ENCODE measurements around the gene PTOV1. TPM values are rescaled to one million over a fixed set of nuclear protein-coding genes. Genes with fewer than 3 reads are reported as not detected.

The PTOV1 gene
- total and polyA plus RNA-seq, 2 experiments from 2014 or later: 114 to 294 TPM

GRCh38 chr19:49851456-49852259, 699 bp downstream of the PTOV1 start:
- Histone ChIP-seq H3K9me2 (replicated peaks; ENCODE audit: insufficient read depth) (no peaks in the 10 kb centered on the region), H3K36me3 (replicated peaks; ENCODE audit: insufficient read depth, low read depth) (peaks cover 5% of the 10 kb centered on the region), H3K9me3 (ENCODE audit: low read depth) (no peaks in the 10 kb centered on the region), H3K4me3 (peak overlapping the region; percentile 66), H3K79me2 (peaks cover 69% of the 10 kb centered on the region), H2AFZ (peak overlapping the region; percentile 64), H3K27me3 (no peaks in the 10 kb centered on the region), H3K4me2 (peak overlapping the region; percentile 99), H4K20me1 (ENCODE audit: insufficient read depth, poor library complexity, severe bottlenecking) (peaks cover 50% of the 10 kb centered on the region), H3K27ac (peak overlapping the region; percentile 100), H3K4me1 (ENCODE audit: insufficient read depth) (peaks cover 12% of the 10 kb centered on the region)
- peak; percentile 53 for DNase-seq (ENCODE audit: low spot score)
- WGBS (ENCODE audit: low lambda C conversion rate, missing lambda C conversion rate): 3% methylated on average over 40 of the region's 78 CpGs
- no peak for TF ChIP-seq EZH2 (IDR thresholded peaks at IDR 0.05; ENCODE audit: borderline replicate concordance)
- TF ChIP-seq, protein P1, sequence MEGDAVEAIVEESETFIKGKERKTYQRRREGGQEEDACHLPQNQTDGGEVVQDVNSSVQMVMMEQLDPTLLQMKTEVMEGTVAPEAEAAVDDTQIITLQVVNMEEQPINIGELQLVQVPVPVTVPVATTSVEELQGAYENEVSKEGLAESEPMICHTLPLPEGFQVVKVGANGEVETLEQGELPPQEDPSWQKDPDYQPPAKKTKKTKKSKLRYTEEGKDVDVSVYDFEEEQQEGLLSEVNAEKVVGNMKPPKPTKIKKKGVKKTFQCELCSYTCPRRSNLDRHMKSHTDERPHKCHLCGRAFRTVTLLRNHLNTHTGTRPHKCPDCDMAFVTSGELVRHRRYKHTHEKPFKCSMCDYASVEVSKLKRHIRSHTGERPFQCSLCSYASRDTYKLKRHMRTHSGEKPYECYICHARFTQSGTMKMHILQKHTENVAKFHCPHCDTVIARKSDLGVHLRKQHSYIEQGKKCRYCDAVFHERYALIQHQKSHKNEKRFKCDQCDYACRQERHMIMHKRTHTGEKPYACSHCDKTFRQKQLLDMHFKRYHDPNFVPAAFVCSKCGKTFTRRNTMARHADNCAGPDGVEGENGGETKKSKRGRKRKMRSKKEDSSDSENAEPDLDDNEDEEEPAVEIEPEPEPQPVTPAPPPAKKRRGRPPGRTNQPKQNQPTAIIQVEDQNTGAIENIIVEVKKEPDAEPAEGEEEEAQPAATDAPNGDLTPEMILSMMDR (IDR thresholded peaks at IDR 0.05; ENCODE audit: poor library complexity): no peak
- TF ChIP-seq EZH2phosphoT487 (IDR thresholded peaks at IDR 0.05; ENCODE audit: low read depth, severe bottlenecking, unreplicated experiment): no peak

DNA sequence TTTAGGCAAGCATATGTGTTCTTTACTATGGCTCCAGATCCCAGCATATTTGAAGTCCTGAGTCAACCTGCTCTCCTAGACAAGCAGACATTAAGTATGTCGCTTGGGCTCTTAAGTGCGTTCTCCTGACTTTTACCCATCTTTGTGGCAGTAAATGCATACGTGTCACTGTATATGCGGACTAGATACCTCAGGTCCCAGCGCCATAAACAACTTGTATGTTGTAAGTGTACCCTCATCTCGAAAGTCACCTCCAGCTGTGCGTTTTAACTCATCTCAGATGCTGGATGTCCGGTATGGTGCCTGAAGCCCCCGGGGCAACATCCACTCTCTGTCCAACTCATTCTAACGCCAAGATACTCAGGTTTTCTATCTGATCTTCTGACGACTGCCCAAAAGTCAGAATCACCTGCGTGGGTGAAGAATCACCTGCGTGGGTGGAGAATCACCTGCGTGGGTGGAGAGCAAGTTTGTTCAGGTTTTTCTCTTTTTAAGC, 1.7 kb downstream of the PTOV1 start:
- Histone ChIP-seq H3K79me2 (peaks cover 69% of the 10 kb centered on the region), H3K9me2 (replicated peaks; ENCODE audit: insufficient read depth) (no peaks in the 10 kb centered on the region), H3K36me3 (replicated peaks; ENCODE audit: insufficient read depth, low read depth) (peaks cover 5% of the 10 kb centered on the region), H3K4me1 (ENCODE audit: insufficient read depth) (peaks cover 12% of the 10 kb centered on the region), H3K4me2 (peak overlapping the region; percentile 99), H3K27me3 (no peaks in the 10 kb centered on the region), H3K9me3 (ENCODE audit: low read depth) (no peaks in the 10 kb centered on the region), H3K4me3 (peak overlapping the region; percentile 66), H2AFZ (no peak overlapping the region), H4K20me1 (ENCODE audit: insufficient read depth, poor library complexity, severe bottlenecking) (peaks cover 60% of the 10 kb centered on the region), H3K27ac (no peak overlapping the region)
- TF ChIP-seq EZH2 (IDR thresholded peaks at IDR 0.05; ENCODE audit: borderline replicate concordance): no peak
- TF ChIP-seq, protein P1 (IDR thresholded peaks at IDR 0.05; ENCODE audit: poor library complexity): no peak
- TF ChIP-seq EZH2phosphoT487 (IDR thresholded peaks at IDR 0.05; ENCODE audit: low read depth, severe bottlenecking, unreplicated experiment): no peak
- 62% methylated on average over 14 of the region's 14 CpGs for WGBS (ENCODE audit: low lambda C conversion rate, missing lambda C conversion rate)
- no peak for DNase-seq (ENCODE audit: low spot score)

DNA sequence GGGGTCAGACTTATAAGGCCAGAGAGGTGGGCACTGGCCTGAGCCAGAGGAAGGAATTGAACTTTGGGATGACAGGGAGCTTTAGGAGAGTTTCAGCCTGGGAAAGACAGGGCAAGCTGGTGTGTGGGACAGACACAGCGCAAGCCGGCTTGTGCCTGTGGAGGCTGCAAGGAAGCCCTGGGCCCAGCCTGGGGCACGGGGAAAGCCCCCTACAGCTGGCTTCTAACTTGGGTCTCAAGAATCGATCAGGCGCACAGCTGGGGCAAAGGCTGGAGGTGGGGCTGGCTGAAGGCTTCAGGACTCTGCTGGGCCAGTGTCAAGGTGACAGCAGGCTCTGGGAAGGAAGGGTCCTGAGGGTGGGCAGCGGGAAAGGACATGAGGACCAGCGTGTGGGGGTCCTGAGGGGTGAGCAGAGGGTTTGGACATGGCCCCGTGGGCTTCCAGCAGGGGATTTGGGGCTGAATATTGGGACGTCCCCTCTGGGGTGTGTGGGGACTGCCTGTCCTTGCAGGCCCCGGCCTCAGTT, 3.0 kb downstream of the PTOV1 start:
- H3K9me2 ChIP-seq (replicated peaks; ENCODE audit: insufficient read depth): no peaks in the 10 kb centered on the region
- TF ChIP-seq EZH2 (IDR thresholded peaks at IDR 0.05; ENCODE audit: borderline replicate concordance): no peak
- no peak for TF ChIP-seq EZH2phosphoT487 (IDR thresholded peaks at IDR 0.05; ENCODE audit: low read depth, severe bottlenecking, unreplicated experiment)
- TF ChIP-seq, protein P1 (IDR thresholded peaks at IDR 0.05; ENCODE audit: poor library complexity): no peak
- peaks cover 5% of the 10 kb centered on the region for H3K36me3 ChIP-seq (replicated peaks; ENCODE audit: insufficient read depth, low read depth)
- H4K20me1 ChIP-seq (ENCODE audit: insufficient read depth, poor library complexity, severe bottlenecking): peaks cover 62% of the 10 kb centered on the region
- H3K27ac ChIP-seq: no peak overlapping the region
- WGBS (ENCODE audit: low lambda C conversion rate, missing lambda C conversion rate): 90% methylated on average over 9 of the region's 10 CpGs
- no peaks in the 10 kb centered on the region for H3K9me3 ChIP-seq (ENCODE audit: low read depth)
- H3K79me2 ChIP-seq: peaks cover 65% of the 10 kb centered on the region
- no peak overlapping the region for H2AFZ ChIP-seq
- H3K27me3 ChIP-seq: no peaks in the 10 kb centered on the region
- peaks cover 12% of the 10 kb centered on the region for H3K4me1 ChIP-seq (ENCODE audit: insufficient read depth)
- peak overlapping the region; percentile 99 for H3K4me2 ChIP-seq
- no peak for DNase-seq (ENCODE audit: low spot score)
- no peak overlapping the region for H3K4me3 ChIP-seq
